Measurements from ENCODE around the gene CCDC9B. TPM values are rescaled to one million over a fixed set of nuclear protein-coding genes. Genes with fewer than 3 reads are reported as not detected.

CCDC9B gene
- polyA plus RNA-seq, 2 donors, result 21.1 to 58.1 TPM

GRCh38 chr15:40345867-40346578 lies 5.3 kb upstream of the CCDC9B start:
- no peaks in the 10 kb centered on the region for H3K9me3 ChIP-seq (ENCODE audit: control insufficient read depth in 2 of 2, insufficient read depth in 1 of 2, low read depth in 1 of 2, low read length in 1 of 2)
- no peak overlapping the region for H3K4me3 ChIP-seq (ENCODE audit: low read depth in 1 of 2, low read length in 2 of 2)
- 63 to 72% methylated on average over 6 of the region's 6 CpGs for WGBS, 2 donors
- peaks cover 5 to 40% of the 10 kb centered on the region in 2 donors for H3K4me1 ChIP-seq (ENCODE audit: control insufficient read depth in 2 of 2, insufficient read depth in 2 of 2, low read length in 1 of 2)
- H3K36me3 ChIP-seq (ENCODE audit: control insufficient read depth in 2 of 2, insufficient read depth in 2 of 2, low read length in 1 of 2), result no peaks in the 10 kb centered on the region
- peak overlapping the region; percentile 75 to 82 for H3K27ac ChIP-seq (ENCODE audit: low read depth in 2 of 2, low read length in 1 of 2)
- no peaks in the 10 kb centered on the region for H3K27me3 ChIP-seq (ENCODE audit: control insufficient read depth in 1 of 2, insufficient read depth in 2 of 2, low read length in 2 of 2)

- Histone ChIP-seq H3K4me3 (ENCODE audit: low read depth in 1 of 2, low read length in 2 of 2) (no peak overlapping the region), H3K9me3 (ENCODE audit: control insufficient read depth in 2 of 2, insufficient read depth in 1 of 2, low read depth in 1 of 2, low read length in 1 of 2) (no peaks in the 10 kb centered on the region), H3K4me1 (ENCODE audit: control insufficient read depth in 2 of 2, insufficient read depth in 2 of 2, low read length in 1 of 2) (peaks cover 5 to 42% of the 10 kb centered on the region in 2 donors), H3K27me3 (ENCODE audit: control insufficient read depth in 1 of 2, insufficient read depth in 2 of 2, low read length in 2 of 2) (no peaks in the 10 kb centered on the region), H3K36me3 (ENCODE audit: control insufficient read depth in 2 of 2, insufficient read depth in 2 of 2, low read length in 1 of 2) (no peaks in the 10 kb centered on the region), H3K27ac (ENCODE audit: low read depth in 2 of 2, low read length in 1 of 2) (peak overlapping the region; percentile 75 to 82)
- 68 to 74% methylated on average over 10 of the region's 10 CpGs for WGBS, 2 donors
Observed at GRCh38 chr15:40345225-40345866, 4.6 kb upstream of the CCDC9B start.

GRCh38 chr15:40344631-40345120 lies 3.9 kb upstream of the CCDC9B start:
- Histone ChIP-seq H3K27ac (ENCODE audit: low read depth in 2 of 2, low read length in 1 of 2) (peak overlapping the region in 1 of 2 donors; percentile 96), H3K9me3 (ENCODE audit: control insufficient read depth in 2 of 2, insufficient read depth in 1 of 2, low read depth in 1 of 2, low read length in 1 of 2) (no peaks in the 10 kb centered on the region), H3K36me3 (ENCODE audit: control insufficient read depth in 2 of 2, insufficient read depth in 2 of 2, low read length in 1 of 2) (no peaks in the 10 kb centered on the region), H3K4me1 (ENCODE audit: control insufficient read depth in 2 of 2, insufficient read depth in 2 of 2, low read length in 1 of 2) (peaks cover 5 to 47% of the 10 kb centered on the region in 2 donors), H3K4me3 (ENCODE audit: low read depth in 1 of 2, low read length in 2 of 2) (no peak overlapping the region), H3K27me3 (ENCODE audit: control insufficient read depth in 1 of 2, insufficient read depth in 2 of 2, low read length in 2 of 2) (no peaks in the 10 kb centered on the region)
- WGBS, 2 donors, result 31 to 32% methylated on average over 15 of the region's 15 CpGs

DNA sequence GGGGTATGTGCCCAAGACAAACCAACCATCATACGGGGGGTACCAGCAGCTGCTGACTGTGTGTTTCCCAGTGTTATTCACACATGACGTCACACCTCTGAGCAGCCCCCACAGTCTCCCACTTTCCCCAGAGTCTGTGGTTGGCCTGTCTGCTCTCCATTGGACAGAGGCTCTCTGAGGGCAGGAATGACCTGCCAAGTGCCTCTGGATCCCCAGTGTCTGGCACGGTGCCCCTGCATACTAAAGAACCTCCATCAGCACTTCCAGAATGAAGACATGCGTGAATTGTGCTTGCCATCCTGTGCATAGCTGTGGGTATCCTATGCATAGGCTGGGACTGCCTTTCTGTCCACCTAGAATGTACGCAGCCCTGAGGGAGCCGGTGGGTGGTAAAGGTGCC lies 3.5 kb upstream of the CCDC9B start:
- Histone ChIP-seq H3K27ac (ENCODE audit: low read depth in 2 of 2, low read length in 1 of 2) (peak overlapping the region; percentile 93 to 96), H3K27me3 (ENCODE audit: control insufficient read depth in 1 of 2, insufficient read depth in 2 of 2, low read length in 2 of 2) (no peaks in the 10 kb centered on the region), H3K36me3 (ENCODE audit: control insufficient read depth in 2 of 2, insufficient read depth in 2 of 2, low read length in 1 of 2) (no peaks in the 10 kb centered on the region), H3K4me1 (ENCODE audit: control insufficient read depth in 2 of 2, insufficient read depth in 2 of 2, low read length in 1 of 2) (peaks cover 5 to 51% of the 10 kb centered on the region in 2 donors), H3K4me3 (ENCODE audit: low read depth in 1 of 2, low read length in 2 of 2) (no peak overlapping the region), H3K9me3 (ENCODE audit: control insufficient read depth in 2 of 2, insufficient read depth in 1 of 2, low read depth in 1 of 2, low read length in 1 of 2) (no peaks in the 10 kb centered on the region)
- WGBS, 2 donors, result 45% methylated on average over 6 of the region's 6 CpGs

DNA sequence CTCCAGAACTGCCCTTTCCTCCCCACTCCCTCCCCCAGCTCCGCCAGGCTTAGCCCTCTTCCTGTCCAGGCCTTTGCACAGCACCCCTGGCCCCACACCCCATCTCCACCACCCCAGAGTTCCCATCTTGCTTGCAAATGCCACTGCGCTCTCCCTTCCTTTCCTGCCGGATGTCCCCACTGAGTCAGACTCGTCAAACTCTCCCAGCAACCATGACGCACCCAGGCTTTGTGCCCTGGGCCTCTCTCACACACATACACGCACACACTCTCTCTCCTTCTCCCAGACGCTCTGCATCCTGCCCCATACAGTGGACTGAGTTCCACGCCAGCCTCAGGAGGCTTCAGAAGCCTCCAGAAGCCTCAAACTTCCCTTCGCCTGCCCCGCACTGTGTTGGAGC lies 2.8 kb upstream of the CCDC9B start:
- Histone ChIP-seq H3K27me3 (ENCODE audit: control insufficient read depth in 1 of 2, insufficient read depth in 2 of 2, low read length in 2 of 2) (no peaks in the 10 kb centered on the region), H3K4me3 (ENCODE audit: low read depth in 1 of 2, low read length in 2 of 2) (no peak overlapping the region), H3K4me1 (ENCODE audit: control insufficient read depth in 2 of 2, insufficient read depth in 2 of 2, low read length in 1 of 2) (peaks cover 9 to 55% of the 10 kb centered on the region in 2 donors), H3K36me3 (ENCODE audit: control insufficient read depth in 2 of 2, insufficient read depth in 2 of 2, low read length in 1 of 2) (peaks cover 0 to under 1% of the 10 kb centered on the region in 2 donors), H3K27ac (ENCODE audit: low read depth in 2 of 2, low read length in 1 of 2) (peak overlapping the region; percentile 93 to 96), H3K9me3 (ENCODE audit: control insufficient read depth in 2 of 2, insufficient read depth in 1 of 2, low read depth in 1 of 2, low read length in 1 of 2) (no peaks in the 10 kb centered on the region)
- 67 to 73% methylated on average over 10 of the region's 10 CpGs for WGBS, 2 donors

DNA sequence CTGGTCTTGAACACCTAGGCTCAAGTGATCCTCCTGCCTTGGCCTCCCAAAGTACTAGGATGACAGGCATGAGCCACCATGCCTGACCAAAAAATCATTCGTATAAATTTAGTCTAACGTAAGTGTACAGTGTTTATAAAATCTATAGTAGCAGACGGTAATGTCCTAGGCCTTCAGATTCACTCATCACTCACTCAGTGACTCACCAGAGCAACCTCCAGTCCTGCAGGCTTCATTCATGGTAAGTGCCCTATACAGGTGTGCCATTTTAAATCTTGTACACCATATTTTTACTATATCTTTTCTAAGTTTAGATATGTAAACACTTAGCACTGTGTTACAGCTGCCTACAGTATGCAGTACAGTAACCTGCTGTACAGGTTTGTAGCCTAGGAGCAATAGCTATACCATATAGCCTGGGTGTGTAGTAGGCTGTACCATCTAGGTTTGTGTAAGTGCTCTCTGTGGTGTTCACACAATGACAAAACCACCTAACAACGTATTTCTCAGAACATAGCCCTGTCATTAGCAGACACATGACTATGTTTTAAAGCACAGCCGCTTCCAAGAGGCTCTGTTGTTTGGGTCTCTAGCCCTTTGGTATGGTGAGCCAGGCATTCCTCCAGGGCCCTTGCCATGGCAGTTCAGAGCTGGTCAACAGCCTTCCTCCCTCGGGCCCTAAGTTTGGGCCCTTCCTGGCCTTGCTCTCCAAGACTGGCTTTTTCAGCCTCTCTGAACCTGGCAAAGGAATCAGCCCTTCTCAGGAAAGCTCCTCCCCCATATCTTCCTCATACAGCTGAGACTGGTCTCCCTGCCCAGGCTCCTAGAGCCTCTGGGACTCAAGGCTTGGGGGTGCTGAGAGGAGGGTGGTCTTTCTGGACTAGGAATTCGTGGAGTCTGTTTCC lies 1.9 kb upstream of the CCDC9B start:
- 58 to 63% methylated on average over 7 of the region's 7 CpGs for WGBS, 2 donors
- Histone ChIP-seq H3K4me3 (ENCODE audit: low read depth in 1 of 2, low read length in 2 of 2) (no peak overlapping the region), H3K36me3 (ENCODE audit: control insufficient read depth in 2 of 2, insufficient read depth in 2 of 2, low read length in 1 of 2) (peaks cover 0 to 4% of the 10 kb centered on the region in 2 donors), H3K9me3 (ENCODE audit: control insufficient read depth in 2 of 2, insufficient read depth in 1 of 2, low read depth in 1 of 2, low read length in 1 of 2) (no peaks in the 10 kb centered on the region), H3K27me3 (ENCODE audit: control insufficient read depth in 1 of 2, insufficient read depth in 2 of 2, low read length in 2 of 2) (no peaks in the 10 kb centered on the region), H3K27ac (ENCODE audit: low read depth in 2 of 2, low read length in 1 of 2) (peak overlapping the region; percentile 93 to 96), H3K4me1 (ENCODE audit: control insufficient read depth in 2 of 2, insufficient read depth in 2 of 2, low read length in 1 of 2) (peaks cover 11 to 57% of the 10 kb centered on the region in 2 donors)

- H3K27me3 ChIP-seq (ENCODE audit: control insufficient read depth in 1 of 2, insufficient read depth in 2 of 2, low read length in 2 of 2), result no peaks in the 10 kb centered on the region
- 27 to 28% methylated on average over 14 of the region's 14 CpGs for WGBS, 2 donors
- peaks cover 0 to 11% of the 10 kb centered on the region in 2 donors for H3K36me3 ChIP-seq (ENCODE audit: control insufficient read depth in 2 of 2, insufficient read depth in 2 of 2, low read length in 1 of 2)
- H3K4me3 ChIP-seq (ENCODE audit: low read depth in 1 of 2, low read length in 2 of 2), result peak overlapping the region; percentile 60 to 64
- H3K4me1 ChIP-seq (ENCODE audit: control insufficient read depth in 2 of 2, insufficient read depth in 2 of 2, low read length in 1 of 2), result peaks cover 19 to 59% of the 10 kb centered on the region in 2 donors
- no peaks in the 10 kb centered on the region for H3K9me3 ChIP-seq (ENCODE audit: control insufficient read depth in 2 of 2, insufficient read depth in 1 of 2, low read depth in 1 of 2, low read length in 1 of 2)
- H3K27ac ChIP-seq (ENCODE audit: low read depth in 2 of 2, low read length in 1 of 2), result peak overlapping the region; percentile 95 to 99
Observed at GRCh38 chr15:40340038-40340739, 550 bp downstream of the CCDC9B start.

DNA sequence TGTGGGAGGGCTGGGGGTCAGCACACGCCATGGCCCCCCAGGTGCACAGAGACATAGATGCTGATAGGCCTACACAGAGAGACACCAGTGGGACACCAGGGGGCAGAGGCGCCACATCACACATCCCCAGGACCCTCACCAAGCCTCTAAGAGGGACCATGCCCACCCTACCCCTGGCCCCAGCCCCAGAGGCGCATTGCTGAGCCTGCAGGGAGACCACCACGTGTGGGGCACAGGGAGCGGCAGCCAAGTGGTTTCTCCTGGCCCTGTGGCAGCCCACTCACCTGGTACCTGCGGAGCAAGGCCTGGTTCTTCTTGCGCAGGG lies 1.2 kb downstream of the CCDC9B start:
- peak overlapping the region; percentile 95 to 99 for H3K27ac ChIP-seq (ENCODE audit: low read depth in 2 of 2, low read length in 1 of 2)
- H3K4me3 ChIP-seq (ENCODE audit: low read depth in 1 of 2, low read length in 2 of 2), result peak overlapping the region; percentile 60 to 64
- no peaks in the 10 kb centered on the region for H3K27me3 ChIP-seq (ENCODE audit: control insufficient read depth in 1 of 2, insufficient read depth in 2 of 2, low read length in 2 of 2)
- H3K36me3 ChIP-seq (ENCODE audit: control insufficient read depth in 2 of 2, insufficient read depth in 2 of 2, low read length in 1 of 2), result peaks cover 0 to 11% of the 10 kb centered on the region in 2 donors
- H3K9me3 ChIP-seq (ENCODE audit: control insufficient read depth in 2 of 2, insufficient read depth in 1 of 2, low read depth in 1 of 2, low read length in 1 of 2), result no peaks in the 10 kb centered on the region
- WGBS, 2 donors, result 77 to 86% methylated on average over 7 of the region's 7 CpGs
- H3K4me1 ChIP-seq (ENCODE audit: control insufficient read depth in 2 of 2, insufficient read depth in 2 of 2, low read length in 1 of 2), result peaks cover 20 to 60% of the 10 kb centered on the region in 2 donors
